GM21423 (cell line): ENCODE results near the gene ANK3.
"Not testable (repeated sequence)": the region's sequence is repeated elsewhere in the genome, so short reads cannot be mapped to it uniquely, and the experiment has no call there.

Experiments used
- ATAC-seq: cut with Tn5 transposase; IDR thresholded peaks from one replicate; pipeline ENCODE4 v1.9.1; 2021; ENCODE audit warnings: mild to moderate bottlenecking, moderate library complexity; ENCODE audit not compliant: unreplicated experiment

Gene ANK3

GRCh38 chr10:60043561-60044241 lies 346.0 kb downstream of the ANK3 start:
- no peak for ATAC-seq

- no peak for ATAC-seq
Measured at GRCh38 chr10:60042914-60043313, 346.8 kb downstream of the ANK3 start.

- ATAC-seq: no peak
Measured at GRCh38 chr10:60042262-60042661, 347.4 kb downstream of the ANK3 start.

GRCh38 chr10:60041489-60042133 lies 348.1 kb downstream of the ANK3 start:
- ATAC-seq: no peak

GRCh38 chr10:60040014-60040662 lies 349.5 kb downstream of the ANK3 start:
- no peak for ATAC-seq

- ATAC-seq: peak; percentile 46
Measured at GRCh38 chr10:60035984-60036383, 353.7 kb downstream of the ANK3 start.

GRCh38 chr10:60035375-60035774 lies 354.3 kb downstream of the ANK3 start:
- ATAC-seq: not testable (repeated sequence)

- ATAC-seq: peak; percentile 39
Measured at GRCh38 chr10:60032723-60033122, 357.0 kb downstream of the ANK3 start.

GRCh38 chr10:60031664-60032063 lies 358.0 kb downstream of the ANK3 start:
- peak; percentile 68 for ATAC-seq

- ATAC-seq: no peak
Measured at GRCh38 chr10:60031183-60031582, 358.5 kb downstream of the ANK3 start.

- ATAC-seq: no peak
Measured at GRCh38 chr10:60029475-60029874, 360.2 kb downstream of the ANK3 start.

GRCh38 chr10:60028081-60028480 lies 361.6 kb downstream of the ANK3 start:
- no peak for ATAC-seq

GRCh38 chr10:60025279-60025678 lies 364.4 kb downstream of the ANK3 start:
- ATAC-seq: no peak

- ATAC-seq: no peak
Measured at GRCh38 chr10:60024506-60024905, 365.2 kb downstream of the ANK3 start.

GRCh38 chr10:60023155-60023877 lies 366.4 kb downstream of the ANK3 start:
- no peak for ATAC-seq

GRCh38 chr10:60021361-60021760 lies 368.3 kb downstream of the ANK3 start:
- ATAC-seq: no peak

GRCh38 chr10:60016794-60017193 lies 372.9 kb downstream of the ANK3 start:
- no peak for ATAC-seq

- ATAC-seq: no peak
Measured at GRCh38 chr10:60009710-60010383, 379.8 kb downstream of the ANK3 start.

GRCh38 chr10:60009276-60009675 lies 380.4 kb downstream of the ANK3 start:
- ATAC-seq: no peak

- no peak for ATAC-seq
Measured at GRCh38 chr10:60008816-60009215, 380.9 kb downstream of the ANK3 start.

GRCh38 chr10:60006062-60006461 lies 383.6 kb downstream of the ANK3 start:
- no peak for ATAC-seq
